Fibroblast of lung (primary cell): ENCODE measurements around the gene NHSL2.

ENCODE experiments used
- CTCF ChIP-seq, 2 donors: IDR thresholded peaks in 1 of 2; conservative IDR thresholded peaks in 1 of 2; 1 replicate in 1 of 2; 2 replicates in 1 of 2; pipeline ENCODE4 v1.5.1; 2011 to 2012; ENCODE audit warnings: low read length in 2 of 2, control low read depth in 1 of 2, inconsistent platforms in 1 of 2, low read depth in 1 of 2, mild to moderate bottlenecking in 1 of 2
- EZH2 ChIP-seq: IDR thresholded peaks from 2 replicates; pipeline ENCODE4 v1.5.1; 2012; ENCODE audit warnings: low read length, control low read depth, mild to moderate bottlenecking; ENCODE audit errors: missing control alignments

- no peak for TF ChIP-seq CTCF (conservative IDR thresholded peaks at IDR 0.05 in 1 of 2, IDR thresholded peaks at IDR 0.05 in 1 of 2; ENCODE audit: low read depth in 1 of 2, low read length in 2 of 2)
- no peak for TF ChIP-seq EZH2
Measured at GRCh38 chrX:72038868-72039267, 128.2 kb downstream of the NHSL2 start.
